ENCODE data around the gene NLRP5. TPM values are rescaled to one million over a fixed set of nuclear protein-coding genes. Genes with fewer than 3 reads are reported as not detected.

NLRP5 gene
- polyA plus RNA-seq, 3 donors: not detected

GRCh38 chr19:56066152-56067023 lies 79.8 kb downstream of the NLRP5 start:
- DNase-seq (ENCODE audit: extremely low read depth in 1 of 11, low read depth in 9 of 11, low spot score in 4 of 11): peak in 9 of 11 donors; percentile 38 to 69 (median 54)

DNA sequence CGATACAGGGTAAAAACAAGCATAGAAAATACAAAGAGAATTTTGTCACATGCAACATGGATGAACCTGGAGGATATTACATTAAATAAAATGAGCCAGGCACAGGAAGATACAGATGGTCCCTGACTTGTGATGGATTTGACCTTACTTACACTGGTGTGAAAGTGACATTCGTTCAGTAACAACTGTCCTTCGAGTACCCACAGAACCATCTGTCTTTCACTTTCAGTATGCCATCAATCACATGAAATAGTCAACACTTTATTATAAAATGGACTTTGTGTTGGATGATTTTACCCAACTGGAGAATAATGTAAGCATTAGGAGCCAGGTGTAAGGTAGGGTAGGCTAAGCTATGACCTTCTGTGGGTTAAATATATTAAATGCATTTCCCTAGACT lies 83.1 kb downstream of the NLRP5 start:
- DNase-seq (ENCODE audit: extremely low read depth in 1 of 11, low read depth in 9 of 11, low spot score in 4 of 11): no peak

DNA sequence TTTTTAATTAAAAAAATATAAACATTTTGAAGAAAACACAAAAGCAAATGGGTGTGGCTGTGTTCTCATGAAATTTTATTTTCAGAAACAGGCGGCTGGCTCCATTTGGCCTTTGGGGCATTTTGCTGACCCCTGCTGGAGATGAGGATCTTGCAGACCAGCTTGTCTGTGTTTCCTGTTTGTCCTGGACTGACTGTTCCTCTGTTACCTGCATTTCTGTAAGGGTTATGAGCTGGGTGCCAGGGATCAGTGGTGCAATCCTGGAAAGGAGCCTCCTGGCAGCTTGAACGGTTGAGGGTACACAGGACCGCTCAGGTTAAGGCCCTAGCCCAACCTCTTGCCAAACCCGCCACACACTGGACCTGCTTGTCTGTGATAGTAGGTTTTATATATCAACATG lies 84.6 kb downstream of the NLRP5 start:
- no peak for DNase-seq (ENCODE audit: extremely low read depth in 1 of 11, low read depth in 9 of 11, low spot score in 4 of 11)

- DNase-seq (ENCODE audit: extremely low read depth in 1 of 11, low read depth in 9 of 11, low spot score in 4 of 11): peak in 8 of 11 donors; percentile 20 to 56 (median 48)
Measured at GRCh38 chr19:56076498-56076897, 89.9 kb downstream of the NLRP5 start.

GRCh38 chr19:56079609-56080008 lies 93.0 kb downstream of the NLRP5 start:
- no peak for DNase-seq (ENCODE audit: extremely low read depth in 1 of 11, low read depth in 9 of 11, low spot score in 4 of 11)

DNA sequence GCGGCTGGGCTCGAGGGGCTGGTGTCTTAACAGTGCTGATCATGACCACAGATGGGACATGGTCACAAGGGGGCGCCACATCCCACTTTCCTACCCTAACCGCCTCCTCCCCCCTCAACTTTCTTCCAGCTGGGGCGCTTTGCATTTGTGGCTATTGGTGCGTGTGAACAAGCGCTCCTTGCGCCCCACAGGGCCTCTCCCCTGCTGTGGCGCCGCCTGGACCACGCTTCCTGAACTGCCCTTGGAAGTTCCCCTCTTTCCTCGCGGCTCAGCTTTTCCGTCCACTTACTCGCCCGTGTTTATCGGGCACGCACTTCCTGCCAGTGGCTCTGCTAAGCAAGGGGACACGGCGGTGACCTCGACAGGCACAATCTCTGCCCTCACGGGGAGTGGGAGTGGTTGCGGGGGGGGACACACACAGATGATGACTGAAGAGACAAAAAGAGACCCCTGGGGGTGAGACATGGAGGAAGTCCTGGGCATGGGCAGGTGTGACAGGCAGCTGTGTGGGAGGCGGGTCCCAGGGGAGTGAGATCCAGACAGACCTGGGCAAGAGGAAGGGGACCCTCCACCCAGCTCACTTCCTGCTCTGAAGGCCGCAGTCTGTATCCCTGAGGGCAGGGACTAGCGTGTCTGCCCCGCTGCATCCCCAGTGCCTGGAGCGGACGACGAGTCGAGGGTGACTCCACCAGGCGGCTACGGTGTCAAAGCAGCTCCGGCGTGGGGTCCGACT lies 94.3 kb downstream of the NLRP5 start:
- peak in 10 of 11 donors; percentile 33 to 73 (median 58) for DNase-seq (ENCODE audit: extremely low read depth in 1 of 11, low read depth in 9 of 11, low spot score in 4 of 11)

- DNase-seq (ENCODE audit: extremely low read depth in 1 of 11, low read depth in 9 of 11, low spot score in 4 of 11): no peak
Measured at GRCh38 chr19:56083668-56084067, 97.1 kb downstream of the NLRP5 start.

DNA sequence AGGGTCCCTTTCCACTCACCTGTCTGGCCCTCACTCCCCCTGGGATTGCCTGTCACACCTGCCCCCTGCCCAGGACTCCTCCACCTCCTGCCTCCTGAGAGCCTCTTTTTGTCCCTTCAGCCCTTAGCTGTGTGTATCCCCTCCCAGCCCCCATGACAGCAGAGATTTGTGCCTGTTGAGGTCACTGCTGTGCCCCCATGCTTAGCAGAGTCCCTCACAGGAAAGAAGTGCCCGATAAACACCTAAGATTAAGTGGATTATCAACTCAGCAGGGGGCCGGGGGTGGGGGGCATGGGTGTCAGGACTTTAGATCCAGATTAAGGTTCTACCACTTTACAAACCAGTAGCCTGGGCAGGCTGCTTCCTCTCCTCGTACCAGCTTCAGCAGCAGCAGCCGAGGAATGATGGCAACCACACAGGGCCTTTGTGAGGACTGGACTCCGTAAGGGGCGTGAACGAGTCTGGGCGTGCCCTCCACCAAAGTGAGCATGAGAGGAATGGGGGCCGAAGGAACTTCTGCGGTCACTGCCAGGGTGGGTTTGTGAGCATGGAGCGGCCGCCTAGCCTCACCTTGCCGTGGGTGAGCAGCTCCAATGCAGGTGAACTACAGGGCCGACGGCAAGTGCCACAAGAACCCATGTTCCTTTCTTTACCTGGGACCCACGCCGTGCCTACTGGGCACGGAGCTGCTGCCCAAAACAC lies 98.4 kb downstream of the NLRP5 start:
- DNase-seq (ENCODE audit: extremely low read depth in 1 of 11, low read depth in 9 of 11, low spot score in 4 of 11): no peak

- no peak for DNase-seq (ENCODE audit: extremely low read depth in 1 of 11, low read depth in 9 of 11, low spot score in 4 of 11)
Measured at GRCh38 chr19:56085571-56086275, 99.1 kb downstream of the NLRP5 start.

DNA sequence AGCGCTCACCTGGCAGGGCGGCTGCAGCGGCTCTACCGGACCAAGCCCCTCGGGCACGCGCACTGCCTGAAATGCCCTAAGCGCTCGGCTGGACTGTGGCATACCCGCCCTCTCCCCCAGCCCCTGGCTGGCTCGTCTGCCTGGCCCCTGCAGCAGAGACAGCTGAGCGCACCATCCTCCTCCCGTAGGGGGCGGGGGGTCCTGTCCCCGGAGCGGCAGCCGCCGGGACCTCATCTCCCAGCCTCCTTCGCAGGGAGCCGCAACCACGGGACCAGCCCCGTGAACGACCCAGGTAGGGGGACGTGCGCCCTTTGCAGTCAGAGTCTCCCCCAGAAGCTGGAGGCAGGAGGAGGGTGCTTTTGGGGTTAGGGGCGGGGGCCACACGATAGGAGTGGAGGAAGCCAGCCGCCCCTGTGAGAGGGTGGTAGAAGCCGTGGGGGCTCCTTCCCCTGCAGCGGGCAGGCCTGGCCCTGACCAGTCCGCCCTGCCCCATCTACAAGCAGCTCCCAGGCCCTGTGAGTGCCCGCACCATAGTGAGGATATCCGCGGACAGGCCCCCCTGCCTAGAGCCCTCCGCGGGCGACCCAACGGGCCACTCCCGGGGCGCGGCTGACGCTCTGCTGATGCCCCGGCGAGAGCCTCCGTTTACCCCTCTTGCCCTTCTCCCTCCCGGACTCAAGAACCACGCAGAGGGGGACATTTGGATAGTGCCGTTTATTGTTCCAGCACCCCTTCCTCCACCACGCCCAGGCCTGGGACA lies 100.3 kb downstream of the NLRP5 start:
- DNase-seq (ENCODE audit: extremely low read depth in 1 of 11, low read depth in 9 of 11, low spot score in 4 of 11): no peak

- no peak for DNase-seq (ENCODE audit: extremely low read depth in 1 of 11, low read depth in 9 of 11, low spot score in 4 of 11)
Measured at GRCh38 chr19:56087647-56088496, 101.3 kb downstream of the NLRP5 start.

DNA sequence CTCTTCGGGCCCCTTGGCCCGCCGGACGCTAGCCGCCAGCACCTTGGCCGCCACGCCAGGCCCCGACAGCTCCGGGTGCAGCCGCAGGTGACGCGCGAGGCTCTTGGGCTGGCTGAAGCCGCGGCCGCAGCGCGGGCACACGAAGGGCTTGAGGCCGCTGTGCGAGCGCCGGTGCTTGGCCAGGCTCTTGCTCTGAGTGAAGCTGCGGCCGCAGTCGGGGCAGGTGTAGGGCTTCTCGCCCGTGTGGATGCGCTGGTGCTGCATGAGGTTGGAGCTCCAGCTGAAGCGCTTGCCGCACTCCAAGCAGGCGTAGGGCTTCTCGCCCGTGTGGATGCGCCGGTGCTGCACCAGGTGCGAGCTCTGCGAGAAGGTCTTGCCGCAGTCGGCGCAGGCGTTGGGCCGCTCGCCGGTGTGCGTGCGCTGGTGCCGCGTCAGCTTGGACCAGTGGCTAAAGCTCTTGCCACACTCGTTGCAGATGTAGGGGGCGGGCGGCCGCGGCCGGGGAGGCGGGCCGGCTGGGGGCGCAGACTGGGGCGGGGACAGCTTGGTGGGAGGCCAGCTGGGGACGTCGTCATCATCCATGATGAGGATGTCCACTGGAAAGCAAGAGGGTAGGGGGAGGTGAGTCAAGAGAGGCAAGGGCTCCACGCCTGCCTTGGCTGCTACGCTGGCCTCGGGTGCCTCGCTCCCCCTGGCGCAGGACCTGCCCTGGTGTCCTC lies 102.1 kb downstream of the NLRP5 start:
- DNase-seq (ENCODE audit: extremely low read depth in 1 of 11, low read depth in 9 of 11, low spot score in 4 of 11): no peak

DNA sequence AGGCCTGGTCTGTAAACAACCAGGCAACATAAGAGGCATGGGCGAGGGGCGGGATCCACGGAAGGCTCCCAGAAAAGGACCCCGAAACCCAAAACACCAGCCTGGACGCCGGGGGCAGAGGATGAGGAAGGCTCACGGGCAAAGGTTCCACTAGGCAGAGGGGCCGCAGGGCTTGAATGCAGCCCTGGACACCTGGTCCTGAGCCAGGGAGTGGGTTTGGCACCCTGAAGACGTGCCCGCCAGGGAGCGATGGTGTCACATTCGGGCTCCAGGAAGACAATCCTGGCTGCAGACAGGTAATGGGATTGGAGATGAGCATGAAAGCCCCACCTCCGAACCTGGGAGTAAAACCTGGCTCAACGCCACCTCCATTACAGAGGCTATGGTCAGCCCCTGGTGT lies 102.8 kb downstream of the NLRP5 start:
- no peak for DNase-seq (ENCODE audit: extremely low read depth in 1 of 11, low read depth in 9 of 11, low spot score in 4 of 11)

GRCh38 chr19:56091066-56091490 lies 104.5 kb downstream of the NLRP5 start:
- no peak for DNase-seq (ENCODE audit: extremely low read depth in 1 of 11, low read depth in 9 of 11, low spot score in 4 of 11)

- no peak for DNase-seq (ENCODE audit: extremely low read depth in 1 of 11, low read depth in 9 of 11, low spot score in 4 of 11)
Measured at GRCh38 chr19:56091751-56092546, 105.4 kb downstream of the NLRP5 start.
